IMR-90 (cell line): Measurements from ENCODE around the gene HAUS7. TPM values are rescaled to one million over a fixed set of nuclear protein-coding genes. Genes with fewer than 3 reads are reported as not detected.

Source experiments
- ATAC-seq: fragments of 200-7000 bp; cut with Tn5 transposase; 2 replicates; pipeline ENCODE4 v1.9.1; 2020; ENCODE audit warnings: low read depth, mild to moderate bottlenecking, moderate library complexity
- BruUV-seq: library from RNA; stranded (reverse); fragments of 400-500 nt; replicated peaks from 2 replicates; lab custom pipeline; 2021; lab: Mats Ljungman, UMichigan
- CTCF ChIA-PET: fragments of 300-600 bp; formaldehyde crosslinking; extraction: SDS; loops from one replicate; lab custom pipeline; 2021; ENCODE audit warnings: antibody characterized with exemption; lab: Yijun Ruan, JAX
- POLR2A ChIA-PET: fragments of 300-600 bp; sonication (Branson Sonifier 250); formaldehyde crosslinking; loops from one replicate; lab custom pipeline; 2022; ENCODE audit warnings: antibody characterized with exemption; ENCODE audit not compliant: unreplicated experiment; lab: Charles Lee
- DNase-seq: peaks from one replicate; pipeline ENCODE4 v3.0.0; 2013
- H2AFZ ChIP-seq: replicated peaks from 2 replicates; pipeline ENCODE3; 2013; ENCODE audit warnings: low read length, mild to moderate bottlenecking; ENCODE audit not compliant: poor library complexity
- H2AK5ac ChIP-seq: 2 replicates; pipeline ENCODE4 v1.6.1; 2013; ENCODE audit warnings: low read depth, low read length, inconsistent platforms
- H2AK9ac ChIP-seq: replicated peaks from 2 replicates; pipeline ENCODE3; 2013; ENCODE audit warnings: mild to moderate bottlenecking, low read depth, low read length, moderate library complexity; ENCODE audit not compliant: poor library complexity
- H2BK120ac ChIP-seq: 2 replicates; pipeline ENCODE4 v1.6.1; 2013; ENCODE audit warnings: low read depth, low read length, inconsistent platforms
- H2BK15ac ChIP-seq: 3 replicates; pipeline ENCODE4 v1.6.1; 2013; ENCODE audit warnings: low read depth, low read length, inconsistent platforms
- H2BK20ac ChIP-seq: 2 replicates; pipeline ENCODE4 v1.6.1; 2013; ENCODE audit warnings: low read depth, mild to moderate bottlenecking, inconsistent platforms, low read length, moderate library complexity
- H2BK5ac ChIP-seq: 2 replicates; pipeline ENCODE4 v1.6.1; 2013; ENCODE audit warnings: mild to moderate bottlenecking, low read depth, low read length, inconsistent platforms; ENCODE audit not compliant: poor library complexity, severe bottlenecking
- H3K14ac ChIP-seq: replicated peaks from 2 replicates; pipeline ENCODE4 v1.6.1; 2013; ENCODE audit warnings: low read depth, low read length, inconsistent platforms
- H3K18ac ChIP-seq: 2 replicates; pipeline ENCODE4 v1.6.1; 2013; ENCODE audit warnings: low read depth, low read length, control low read depth
- H3K23ac ChIP-seq: 2 replicates; pipeline ENCODE4 v1.6.1; 2013; ENCODE audit warnings: low read depth, low read length, inconsistent platforms
- H3K27ac ChIP-seq: 2 replicates; pipeline ENCODE4 v1.5.1; 2013; ENCODE audit warnings: mild to moderate bottlenecking, control low read depth, low read length; ENCODE audit not compliant: insufficient read depth
- H3K27me3 ChIP-seq: 2 replicates; pipeline ENCODE4 v1.6.1; 2013; ENCODE audit warnings: low read length; ENCODE audit not compliant: control insufficient read depth, insufficient read depth
- H3K36me3 ChIP-seq: 2 replicates; pipeline ENCODE4 v1.6.1; 2013; ENCODE audit warnings: low read length, mixed read lengths; ENCODE audit not compliant: control insufficient read depth, insufficient read depth
- H3K4ac ChIP-seq: 2 replicates; pipeline ENCODE4 v1.6.1; 2013; ENCODE audit warnings: low read depth, low read length, inconsistent platforms
- H3K4me1 ChIP-seq: 2 replicates; pipeline ENCODE4 v1.6.1; 2013; ENCODE audit warnings: low read length, mixed read lengths; ENCODE audit not compliant: control insufficient read depth, insufficient read depth
- H3K4me2 ChIP-seq: 2 replicates; pipeline ENCODE4 v1.6.1; 2013; ENCODE audit warnings: low read depth, mild to moderate bottlenecking, control low read depth, low read length, moderate library complexity
- H3K4me3 ChIP-seq: 2 replicates; pipeline ENCODE4 v1.5.1; 2013; ENCODE audit warnings: low read depth, mild to moderate bottlenecking, control low read depth, low read length, moderate library complexity; ENCODE audit not compliant: insufficient read depth
- H3K56ac ChIP-seq: 2 replicates; pipeline ENCODE4 v1.6.1; 2013; ENCODE audit warnings: low read length, inconsistent platforms; ENCODE audit not compliant: insufficient read depth; ENCODE audit errors: extremely low read depth
- H3K79me1 ChIP-seq, 2 experiments: 2 replicates each; pipeline ENCODE4 v1.6.1; 2013; ENCODE audit warnings: low read length in 2 of 2, inconsistent platforms in 1 of 2, low read depth in 1 of 2
- H3K9ac ChIP-seq: 2 replicates; pipeline ENCODE4 v1.6.1; 2013; ENCODE audit warnings: low read depth, low read length, control low read depth
- H3K9me1 ChIP-seq: 2 replicates; pipeline ENCODE4 v1.6.1; 2013; ENCODE audit warnings: low read length, inconsistent platforms; ENCODE audit not compliant: insufficient read depth
- H3K9me3 ChIP-seq: 2 replicates; pipeline ENCODE4 v1.6.1; 2013; ENCODE audit warnings: low read length; ENCODE audit not compliant: control insufficient read depth, insufficient read depth
- H4K20me1 ChIP-seq: 2 replicates; pipeline ENCODE4 v1.6.1; 2013; ENCODE audit warnings: low read length, inconsistent platforms; ENCODE audit not compliant: insufficient read depth
- H4K5ac ChIP-seq: 2 replicates; pipeline ENCODE4 v1.6.1; 2013; ENCODE audit warnings: mild to moderate bottlenecking, low read depth, low read length, control low read depth
- H4K8ac ChIP-seq, 2 experiments: 2 replicates each; pipeline ENCODE4 v1.6.1; 2013; ENCODE audit warnings: low read depth in 2 of 2, low read length in 2 of 2, control low read depth in 1 of 2, inconsistent platforms in 1 of 2
- H4K91ac ChIP-seq: 2 replicates; pipeline ENCODE4 v1.6.1; 2013; ENCODE audit warnings: low read depth, low read length, inconsistent platforms; ENCODE audit not compliant: insufficient read depth
- CEBPB ChIP-seq: IDR thresholded peaks from 2 replicates; pipeline ENCODE4 v1.6.1; 2012; ENCODE audit warnings: low read depth, low read length, improper control_type of control experiment
- MXI1 ChIP-seq: IDR thresholded peaks from 2 replicates; pipeline ENCODE4 v1.6.1; 2012; ENCODE audit warnings: low read depth, mild to moderate bottlenecking, low read length, moderate library complexity, borderline replicate concordance
- POLR2A ChIP-seq: IDR thresholded peaks from 2 replicates; pipeline ENCODE4 v1.6.1; 2012; ENCODE audit warnings: mild to moderate bottlenecking, low read depth, low read length
- RCOR1 ChIP-seq: IDR thresholded peaks from 2 replicates; pipeline ENCODE4 v1.6.1; 2012; ENCODE audit warnings: mild to moderate bottlenecking, low read length, improper control_type of control experiment; ENCODE audit not compliant: insufficient replicate concordance
- WGBS, 2 experiments: methylation state at CpG; one replicate each; pipeline versions ENCODE4 v1.1.5 to v1.1.7; 2013; ENCODE audit warnings: missing lambda C conversion rate in 2 of 2; ENCODE audit not compliant: insufficient read length in 1 of 2; ENCODE audit errors: extremely low coverage in 2 of 2; 5-methylcytosine and 5-hydroxymethylcytosine counted together
- dilution Hi-C: fragments of 300-500 bp; cut with HindIII; formaldehyde crosslinking; loops from one replicate; pipeline ENCODE4 v1.14.3; 2018; ENCODE audit warnings: low sequenced_read_pairs; ENCODE audit not compliant: unreplicated experiment
- in situ Hi-C: fragments of 300-500 bp; cut with MboI; formaldehyde crosslinking; loops from 3 replicates; pipeline ENCODE4 v1.14.3; 2019; ENCODE audit warnings: low sequenced_read_pairs, inconsistent platforms, mixed read lengths
- intact Hi-C: fragments of 100-400 bp; cut with micrococcal nuclease; formaldehyde crosslinking; loops from 2 replicates; pipeline ENCODE4 v1.10.0; 2022
- polyA plus RNA-seq, 3 experiments: library from polyadenylated mRNA; depleted of rRNA; stranded (reverse); fragments of >200 nt; gene quantifications; 2 replicates each; pipeline ENCODE4 v1.2.3, GENCODE V29; 2012; ENCODE audit warnings: low replicate concordance in 1 of 3
- total RNA-seq: library from RNA; depleted of rRNA; stranded (reverse); fragments of >200 nt; gene quantifications from 2 replicates; pipeline ENCODE4 v1.2.3, GENCODE V29; 2012
- TF ChIP-seq, protein P1 (sequence below): fragments of 150-350 bp; IDR thresholded peaks from 2 replicates; pipeline ENCODE4 v1.6.1; 2017; ENCODE audit warnings: mild to moderate bottlenecking, antibody characterized with exemption, low read length, low read depth

The HAUS7 gene
- total and polyA plus RNA-seq, 2 of the 4 experiments (the other 2 are of a cell fraction): 10.8 to 25.9 TPM

DNA sequence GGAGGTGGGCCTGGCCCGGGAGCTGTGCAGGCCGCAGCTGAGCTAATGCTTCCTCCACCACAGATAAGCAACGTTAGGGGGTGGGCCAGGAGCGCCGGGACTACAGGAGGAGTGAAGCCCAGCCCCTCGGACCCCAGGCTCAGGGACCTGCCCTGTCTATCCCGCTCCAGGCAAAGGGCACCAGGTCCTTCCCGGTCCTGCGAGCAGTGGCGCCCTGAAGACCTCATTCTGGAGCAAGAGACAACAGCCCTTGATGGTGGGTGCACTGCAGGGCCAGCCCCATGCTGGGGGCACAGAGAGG lies 23.8 kb downstream of the HAUS7 start:
- ChIA-PET POLR2A (no interaction called here), CTCF (no interaction called here)
- H2AFZ ChIP-seq: no peak overlapping the region
- in situ Hi-C loops: no loop called here
- no peak overlapping the region for H2AK9ac ChIP-seq
- peaks cover 2% of the 10 kb centered on the region; the same call in 1 of the 2 replicates for H3K27me3 ChIP-seq
- H3K9me3 ChIP-seq: peaks cover 3% of the 10 kb centered on the region; the same call in 1 of the 2 replicates
- no peak overlapping the region for H2BK120ac ChIP-seq
- TF ChIP-seq MXI1 (no peak), RCOR1 (no peak), CEBPB (no peak), POLR2A (no peak)
- TF ChIP-seq, protein P1, sequence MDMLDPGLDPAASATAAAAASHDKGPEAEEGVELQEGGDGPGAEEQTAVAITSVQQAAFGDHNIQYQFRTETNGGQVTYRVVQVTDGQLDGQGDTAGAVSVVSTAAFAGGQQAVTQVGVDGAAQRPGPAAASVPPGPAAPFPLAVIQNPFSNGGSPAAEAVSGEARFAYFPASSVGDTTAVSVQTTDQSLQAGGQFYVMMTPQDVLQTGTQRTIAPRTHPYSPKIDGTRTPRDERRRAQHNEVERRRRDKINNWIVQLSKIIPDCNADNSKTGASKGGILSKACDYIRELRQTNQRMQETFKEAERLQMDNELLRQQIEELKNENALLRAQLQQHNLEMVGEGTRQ: no peak
- no peak overlapping the region for H2BK15ac ChIP-seq
- no peaks in the 10 kb centered on the region for H3K79me1 ChIP-seq
- no peak overlapping the region for H2AK5ac ChIP-seq
- no peaks in the 10 kb centered on the region for H3K4me1 ChIP-seq
- WGBS, 2 experiments: 67% methylated on average over 3 of the region's 10 CpGs; no CpG with 5 or more reads in 1 of the 2 experiments
- no peak overlapping the region for H3K4ac ChIP-seq
- no peak overlapping the region for H4K5ac ChIP-seq
- H4K20me1 ChIP-seq: no peaks in the 10 kb centered on the region; the same call in 1 of the 2 replicates
- H3K56ac ChIP-seq: no peak overlapping the region
- intact Hi-C loops: no loop called here
- H3K4me3 ChIP-seq: no peak overlapping the region
- H3K9ac ChIP-seq: no peak overlapping the region
- H3K9me1 ChIP-seq: no peaks in the 10 kb centered on the region
- H3K36me3 ChIP-seq: no peaks in the 10 kb centered on the region
- H4K8ac ChIP-seq: no peak overlapping the region
- H3K4me2 ChIP-seq: no peak overlapping the region
- H3K27ac ChIP-seq: no peak overlapping the region
- H4K91ac ChIP-seq: no peak overlapping the region
- no TSS peak for BruUV-seq
- no peak overlapping the region for H2BK20ac ChIP-seq
- ATAC-seq (no peak), DNase-seq (no peak)
- no peak overlapping the region for H3K14ac ChIP-seq
- H3K18ac ChIP-seq: no peak overlapping the region
- dilution Hi-C loops: no loop called here
- H2BK5ac ChIP-seq: no peak overlapping the region
- no peak overlapping the region for H3K23ac ChIP-seq
